ENCODE measurements around the gene HS3ST3A1.

HS3ST3A1 gene

GRCh38 chr17:13540546-13540945 is 61.2 kb downstream of the HS3ST3A1 start:
- TF ChIP-seq CTCF (conservative IDR thresholded peaks at IDR 0.05; ENCODE audit: low read depth, low read length), result no peak
- H3K4me3 ChIP-seq (ENCODE audit: low read depth, low read length), result no peak overlapping the region
- peak; percentile 53 for DNase-seq (ENCODE audit: low read depth)

DNA sequence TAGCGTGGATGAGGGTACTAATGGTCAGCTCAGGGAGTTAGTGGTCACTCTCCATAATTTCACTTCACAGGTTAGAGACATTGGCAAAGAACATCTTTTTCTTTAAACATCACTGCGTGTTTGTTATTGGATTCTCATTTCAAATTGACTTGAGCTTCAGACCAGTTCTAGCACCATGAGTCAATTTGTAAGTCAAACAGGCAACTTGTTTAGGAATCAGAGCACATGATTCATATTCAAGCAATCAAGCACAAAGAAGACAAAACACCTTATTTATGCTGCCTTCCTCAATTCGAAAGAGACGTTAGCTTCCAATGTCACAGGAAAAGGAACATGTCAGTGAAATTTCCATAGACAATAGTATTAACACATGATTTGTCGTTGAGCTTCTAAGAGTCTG is 62.3 kb downstream of the HS3ST3A1 start:
- DNase-seq (ENCODE audit: low read depth), result no peak
- no peak overlapping the region for H3K4me3 ChIP-seq (ENCODE audit: low read depth, low read length)
- TF ChIP-seq CTCF (conservative IDR thresholded peaks at IDR 0.05; ENCODE audit: low read depth, low read length), result no peak

- DNase-seq (ENCODE audit: low read depth), result no peak
- no peak overlapping the region for H3K4me3 ChIP-seq (ENCODE audit: low read depth, low read length)
- no peak for TF ChIP-seq CTCF (conservative IDR thresholded peaks at IDR 0.05; ENCODE audit: low read depth, low read length)
Observed at GRCh38 chr17:13538841-13539411, 62.8 kb downstream of the HS3ST3A1 start.

- H3K4me3 ChIP-seq (ENCODE audit: low read depth, low read length), result no peak overlapping the region
- no peak for TF ChIP-seq CTCF (conservative IDR thresholded peaks at IDR 0.05; ENCODE audit: low read depth, low read length)
- no peak for DNase-seq (ENCODE audit: low read depth)
Observed at GRCh38 chr17:13537871-13538643, 63.7 kb downstream of the HS3ST3A1 start.

DNA sequence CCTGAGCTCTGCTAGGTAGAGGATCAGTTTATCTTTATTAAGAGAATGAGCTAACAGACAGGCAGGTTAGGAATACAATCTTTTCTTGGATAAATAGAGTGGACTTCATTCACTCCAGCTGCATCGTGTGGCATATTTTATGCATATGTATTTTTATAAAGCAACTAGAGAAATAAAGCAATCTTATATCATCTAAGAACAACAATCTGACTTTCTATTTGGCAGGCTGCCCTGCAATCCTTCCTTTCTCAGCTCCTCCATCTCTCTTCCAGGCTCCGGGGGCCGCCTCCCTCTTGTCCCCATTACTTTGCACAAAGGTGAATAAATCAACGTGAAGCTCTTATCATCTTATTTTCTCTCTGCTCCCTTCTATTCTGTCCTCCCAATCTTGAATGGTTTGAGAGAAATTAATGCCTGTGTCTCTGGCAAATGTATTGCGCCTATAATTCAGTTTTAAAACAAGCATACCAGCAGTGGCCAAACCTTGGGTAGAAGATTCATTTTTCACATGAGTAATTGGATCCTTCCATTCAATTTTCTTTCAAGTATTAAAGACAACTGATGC is 64.5 kb downstream of the HS3ST3A1 start:
- TF ChIP-seq CTCF (conservative IDR thresholded peaks at IDR 0.05; ENCODE audit: low read depth, low read length), result no peak

GRCh38 chr17:13534946-13535345 is 66.8 kb downstream of the HS3ST3A1 start:
- no peak overlapping the region for H3K4me3 ChIP-seq (ENCODE audit: low read depth, low read length)
- no peak for DNase-seq (ENCODE audit: low read depth)
- TF ChIP-seq CTCF (conservative IDR thresholded peaks at IDR 0.05; ENCODE audit: low read depth, low read length), result no peak

More for the DNA sequence above, 64.5 kb downstream of the HS3ST3A1 start:
- DNase-seq (ENCODE audit: low read depth), result no peak
- H3K4me3 ChIP-seq (ENCODE audit: low read depth, low read length), result no peak overlapping the region
